ENCODE measurements around the gene TRABD2B. TPM values are rescaled to one million over a fixed set of nuclear protein-coding genes. Genes with fewer than 3 reads are reported as not detected.

The TRABD2B gene
- total RNA-seq, 1 experiment from 2014 or later: 0.05 TPM

DNA sequence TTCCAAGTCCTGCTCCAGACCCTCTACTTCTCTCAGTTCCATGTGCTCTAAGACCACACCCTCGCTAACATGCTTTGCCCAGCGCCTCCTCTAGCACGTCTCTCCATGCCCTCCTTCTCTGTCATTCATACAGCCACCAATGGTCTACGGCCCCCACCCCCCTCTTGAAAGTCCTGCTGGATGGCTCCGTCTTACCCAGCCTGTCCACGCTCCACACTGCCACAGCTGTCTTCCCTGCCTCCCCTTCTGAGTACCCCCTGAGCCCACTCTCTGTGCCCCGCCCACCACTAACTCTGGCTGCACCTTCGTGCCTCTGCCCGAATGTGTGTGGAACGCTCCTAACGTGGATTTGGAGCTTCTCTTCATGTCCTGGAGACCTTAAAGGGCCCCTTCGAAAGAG, 244.6 kb downstream of the TRABD2B start:
- no peak for DNase-seq (ENCODE audit: low read depth, low spot score)
- Histone ChIP-seq H3K4me2 (ENCODE audit: low read length) (no peak overlapping the region), H3K4me1 (ENCODE audit: control insufficient read depth in 1 of 2, insufficient read depth in 2 of 2, low read length in 2 of 2) (peaks cover 0 to 3% of the 10 kb centered on the region in 2 experiments; a peak in 1 of 4 replicates), H2AFZ (ENCODE audit: low read depth, low read length, poor library complexity, severe bottlenecking) (no peak overlapping the region), H3K27me3 (ENCODE audit: insufficient read depth, low read length) (no peaks in the 10 kb centered on the region), H3K27ac (ENCODE audit: low read depth, low read length) (no peak overlapping the region), H3K9me2 (ENCODE audit: insufficient read depth) (no peaks in the 10 kb centered on the region), H3K9ac (ENCODE audit: low read length) (no peak overlapping the region), H3K36me3 (ENCODE audit: control insufficient read depth in 1 of 2, insufficient read depth in 2 of 2, low read length in 2 of 2) (no peaks in the 10 kb centered on the region), H3K4me3 (replicated peaks in 1 of 2; ENCODE audit: low read depth in 1 of 2, low read length in 2 of 2) (no peak overlapping the region), H3K9me3 (ENCODE audit: control insufficient read depth in 1 of 2, insufficient read depth in 1 of 2, low read depth in 1 of 2, low read length in 2 of 2) (no peaks in the 10 kb centered on the region), H4K20me1 (ENCODE audit: insufficient read depth) (no peaks in the 10 kb centered on the region), H3K79me2 (ENCODE audit: insufficient read depth, low read length) (no peaks in the 10 kb centered on the region)
- TF ChIP-seq, protein P1, sequence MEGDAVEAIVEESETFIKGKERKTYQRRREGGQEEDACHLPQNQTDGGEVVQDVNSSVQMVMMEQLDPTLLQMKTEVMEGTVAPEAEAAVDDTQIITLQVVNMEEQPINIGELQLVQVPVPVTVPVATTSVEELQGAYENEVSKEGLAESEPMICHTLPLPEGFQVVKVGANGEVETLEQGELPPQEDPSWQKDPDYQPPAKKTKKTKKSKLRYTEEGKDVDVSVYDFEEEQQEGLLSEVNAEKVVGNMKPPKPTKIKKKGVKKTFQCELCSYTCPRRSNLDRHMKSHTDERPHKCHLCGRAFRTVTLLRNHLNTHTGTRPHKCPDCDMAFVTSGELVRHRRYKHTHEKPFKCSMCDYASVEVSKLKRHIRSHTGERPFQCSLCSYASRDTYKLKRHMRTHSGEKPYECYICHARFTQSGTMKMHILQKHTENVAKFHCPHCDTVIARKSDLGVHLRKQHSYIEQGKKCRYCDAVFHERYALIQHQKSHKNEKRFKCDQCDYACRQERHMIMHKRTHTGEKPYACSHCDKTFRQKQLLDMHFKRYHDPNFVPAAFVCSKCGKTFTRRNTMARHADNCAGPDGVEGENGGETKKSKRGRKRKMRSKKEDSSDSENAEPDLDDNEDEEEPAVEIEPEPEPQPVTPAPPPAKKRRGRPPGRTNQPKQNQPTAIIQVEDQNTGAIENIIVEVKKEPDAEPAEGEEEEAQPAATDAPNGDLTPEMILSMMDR (IDR thresholded peaks at IDR 0.05 in 2 of 3, conservative IDR thresholded peaks at IDR 0.05 in 1 of 3; ENCODE audit: borderline replicate concordance in 1 of 3, insufficient read depth in 1 of 3, low read depth in 2 of 3, low read length in 2 of 3): no peak
- TF ChIP-seq ZNF274 (IDR thresholded peaks at IDR 0.05; ENCODE audit: low read depth, low read length) (no peak), EGR1 (IDR thresholded peaks at IDR 0.05; ENCODE audit: low read depth) (no peak), ZFX (IDR thresholded peaks at IDR 0.05) (no peak), CEBPB (IDR thresholded peaks at IDR 0.05; ENCODE audit: low read depth) (no peak)
- no TSS peak for BruUV-seq (replicated peaks)
- CTCF ChIA-PET: no interaction called here
- POLR2A ChIA-PET: no interaction called here
- intact Hi-C loops (cut with micrococcal nuclease): no loop called here
- RAD21 ChIA-PET (ENCODE audit: low non-redundant PET in 1 of 2, low total read pairs in 2 of 2, uncharacterized antibody in 2 of 2, unreplicated experiment in 2 of 2): no interaction called here
- no peak for ATAC-seq

DNA sequence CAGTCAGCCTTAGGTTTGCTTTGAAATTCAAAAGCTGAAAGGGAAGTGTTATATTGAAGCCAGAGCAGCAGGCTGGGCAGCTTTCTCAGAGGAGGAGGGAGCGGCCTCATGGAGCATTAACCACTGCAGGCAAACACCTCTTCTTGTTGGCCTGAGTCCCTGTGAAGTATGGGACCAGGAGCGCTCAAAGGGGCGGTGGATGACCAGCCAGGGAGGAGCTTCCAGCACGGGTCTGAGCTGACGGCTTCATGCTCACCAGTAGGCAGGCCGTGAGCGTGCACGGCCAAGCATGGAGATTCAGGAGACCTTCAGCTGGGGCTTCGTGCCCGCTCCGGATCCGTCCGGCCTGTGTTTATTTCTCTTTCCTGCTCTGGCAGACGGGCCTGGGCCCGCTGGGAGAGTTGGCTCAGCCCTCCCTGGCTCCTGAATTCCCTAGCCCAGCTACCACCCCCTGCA, 245.2 kb downstream of the TRABD2B start:
- no peak overlapping the region for H3K9ac ChIP-seq (ENCODE audit: low read length)
- H3K4me1 ChIP-seq (ENCODE audit: control insufficient read depth in 1 of 2, insufficient read depth in 2 of 2, low read length in 2 of 2): peaks cover 0 to 3% of the 10 kb centered on the region in 2 experiments; a peak in 1 of 4 replicates
- no peaks in the 10 kb centered on the region for H4K20me1 ChIP-seq (ENCODE audit: insufficient read depth)
- H3K4me2 ChIP-seq (ENCODE audit: low read length): no peak overlapping the region
- no peaks in the 10 kb centered on the region for H3K27me3 ChIP-seq (ENCODE audit: insufficient read depth, low read length)
- H3K9me2 ChIP-seq (ENCODE audit: insufficient read depth): no peaks in the 10 kb centered on the region
- DNase-seq (ENCODE audit: low read depth, low spot score): no peak
- H3K9me3 ChIP-seq (ENCODE audit: control insufficient read depth in 1 of 2, insufficient read depth in 1 of 2, low read depth in 1 of 2, low read length in 2 of 2): no peaks in the 10 kb centered on the region
- intact Hi-C loops (cut with micrococcal nuclease): no loop called here
- ChIA-PET CTCF (no interaction called here), RAD21 (ENCODE audit: low non-redundant PET in 1 of 2, low total read pairs in 2 of 2, uncharacterized antibody in 2 of 2, unreplicated experiment in 2 of 2) (no interaction called here), POLR2A (no interaction called here)
- ATAC-seq: no peak
- no TSS peak for BruUV-seq (replicated peaks)
- no peak overlapping the region for H3K27ac ChIP-seq (ENCODE audit: low read depth, low read length)
- H3K79me2 ChIP-seq (ENCODE audit: insufficient read depth, low read length): no peaks in the 10 kb centered on the region
- no peak for TF ChIP-seq SIN3A (IDR thresholded peaks at IDR 0.05; ENCODE audit: low read depth)
- no peak for TF ChIP-seq FOSL1 (IDR thresholded peaks at IDR 0.05; ENCODE audit: low read depth)
- no peak overlapping the region for H3K4me3 ChIP-seq (replicated peaks in 1 of 2; ENCODE audit: low read depth in 1 of 2, low read length in 2 of 2)
- no peak overlapping the region for H2AFZ ChIP-seq (ENCODE audit: low read depth, low read length, poor library complexity, severe bottlenecking)
- H3K36me3 ChIP-seq (ENCODE audit: control insufficient read depth in 1 of 2, insufficient read depth in 2 of 2, low read length in 2 of 2): no peaks in the 10 kb centered on the region

All from HCT116 (cell line).